ENCODE results near the gene CCL26. TPM values are rescaled to one million over a fixed set of nuclear protein-coding genes. Genes with fewer than 3 reads are reported as not detected.

Gene CCL26
- total and polyA plus RNA-seq, 4 donors, result 0.09 to 0.33 TPM; not detected in 2

DNA sequence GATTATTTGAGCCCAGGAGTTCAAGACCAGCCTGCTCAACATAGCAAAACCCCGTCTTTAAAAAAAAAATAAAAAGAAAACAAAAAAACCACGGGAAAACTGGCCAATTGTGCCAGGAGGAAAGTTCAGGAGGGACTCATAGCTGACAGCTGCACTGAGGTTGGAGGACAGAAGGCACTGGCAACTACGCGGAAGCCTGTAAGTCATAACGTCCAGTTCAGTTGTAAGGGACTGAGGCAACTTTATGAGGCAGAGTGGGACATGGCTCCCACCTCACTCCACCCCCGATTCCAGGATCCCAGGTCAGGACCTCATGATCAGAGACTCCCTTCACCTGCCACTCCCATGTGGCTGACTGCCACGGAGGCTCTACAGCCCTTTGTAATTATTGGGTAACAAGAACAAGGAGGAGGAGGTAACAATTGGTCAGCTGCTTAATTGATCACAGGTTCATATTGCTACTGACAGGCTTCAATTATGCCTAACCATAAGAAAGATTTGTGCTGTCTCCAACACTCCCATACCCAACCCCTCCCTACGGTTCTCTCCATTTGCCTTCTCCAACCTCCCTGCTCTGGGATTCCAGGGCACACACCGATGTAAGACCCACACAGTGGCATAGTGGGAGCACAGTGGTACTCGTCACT, 43.5 kb upstream of the CCL26 start:
- no peaks in the 10 kb centered on the region for H3K9me3 ChIP-seq (ENCODE audit: control insufficient read depth in 4 of 4, low read length in 3 of 4)
- DNase-seq (ENCODE audit: low spot score), result no peak
- no peak overlapping the region for H3K9ac ChIP-seq (ENCODE audit: low read depth in 1 of 2, low read length in 2 of 2)
- no peak overlapping the region for H3K4me3 ChIP-seq (ENCODE audit: low read depth in 1 of 3, low read length in 3 of 3)
- TF ChIP-seq TAF1 (conservative IDR thresholded peaks at IDR 0.05) (no peak), FOXA1 (IDR thresholded peaks at IDR 0.05) (no peak), HNF4A (conservative IDR thresholded peaks at IDR 0.05) (no peak), FOXA2 (IDR thresholded peaks at IDR 0.05) (no peak), YY1 (IDR thresholded peaks at IDR 0.05) (no peak), SP1 (IDR thresholded peaks at IDR 0.05) (no peak), GABPA (IDR thresholded peaks at IDR 0.05 in 1 of 2, conservative IDR thresholded peaks at IDR 0.05 in 1 of 2) (no peak), RAD21 (IDR thresholded peaks at IDR 0.05) (no peak), ZBTB33 (IDR thresholded peaks at IDR 0.05) (no peak), MAX (IDR thresholded peaks at IDR 0.05) (no peak), NR2F2 (IDR thresholded peaks at IDR 0.05) (no peak), EGR1 (IDR thresholded peaks at IDR 0.05; ENCODE audit: low read depth in 2 of 2) (no peak), HNF4G (IDR thresholded peaks at IDR 0.05) (no peak), RXRA (IDR thresholded peaks at IDR 0.05) (no peak)
- TF ChIP-seq, protein P1, sequence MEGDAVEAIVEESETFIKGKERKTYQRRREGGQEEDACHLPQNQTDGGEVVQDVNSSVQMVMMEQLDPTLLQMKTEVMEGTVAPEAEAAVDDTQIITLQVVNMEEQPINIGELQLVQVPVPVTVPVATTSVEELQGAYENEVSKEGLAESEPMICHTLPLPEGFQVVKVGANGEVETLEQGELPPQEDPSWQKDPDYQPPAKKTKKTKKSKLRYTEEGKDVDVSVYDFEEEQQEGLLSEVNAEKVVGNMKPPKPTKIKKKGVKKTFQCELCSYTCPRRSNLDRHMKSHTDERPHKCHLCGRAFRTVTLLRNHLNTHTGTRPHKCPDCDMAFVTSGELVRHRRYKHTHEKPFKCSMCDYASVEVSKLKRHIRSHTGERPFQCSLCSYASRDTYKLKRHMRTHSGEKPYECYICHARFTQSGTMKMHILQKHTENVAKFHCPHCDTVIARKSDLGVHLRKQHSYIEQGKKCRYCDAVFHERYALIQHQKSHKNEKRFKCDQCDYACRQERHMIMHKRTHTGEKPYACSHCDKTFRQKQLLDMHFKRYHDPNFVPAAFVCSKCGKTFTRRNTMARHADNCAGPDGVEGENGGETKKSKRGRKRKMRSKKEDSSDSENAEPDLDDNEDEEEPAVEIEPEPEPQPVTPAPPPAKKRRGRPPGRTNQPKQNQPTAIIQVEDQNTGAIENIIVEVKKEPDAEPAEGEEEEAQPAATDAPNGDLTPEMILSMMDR (IDR thresholded peaks at IDR 0.05; ENCODE audit: low read depth, low read length, missing input control), result no peak
- TF ChIP-seq, protein P2, sequence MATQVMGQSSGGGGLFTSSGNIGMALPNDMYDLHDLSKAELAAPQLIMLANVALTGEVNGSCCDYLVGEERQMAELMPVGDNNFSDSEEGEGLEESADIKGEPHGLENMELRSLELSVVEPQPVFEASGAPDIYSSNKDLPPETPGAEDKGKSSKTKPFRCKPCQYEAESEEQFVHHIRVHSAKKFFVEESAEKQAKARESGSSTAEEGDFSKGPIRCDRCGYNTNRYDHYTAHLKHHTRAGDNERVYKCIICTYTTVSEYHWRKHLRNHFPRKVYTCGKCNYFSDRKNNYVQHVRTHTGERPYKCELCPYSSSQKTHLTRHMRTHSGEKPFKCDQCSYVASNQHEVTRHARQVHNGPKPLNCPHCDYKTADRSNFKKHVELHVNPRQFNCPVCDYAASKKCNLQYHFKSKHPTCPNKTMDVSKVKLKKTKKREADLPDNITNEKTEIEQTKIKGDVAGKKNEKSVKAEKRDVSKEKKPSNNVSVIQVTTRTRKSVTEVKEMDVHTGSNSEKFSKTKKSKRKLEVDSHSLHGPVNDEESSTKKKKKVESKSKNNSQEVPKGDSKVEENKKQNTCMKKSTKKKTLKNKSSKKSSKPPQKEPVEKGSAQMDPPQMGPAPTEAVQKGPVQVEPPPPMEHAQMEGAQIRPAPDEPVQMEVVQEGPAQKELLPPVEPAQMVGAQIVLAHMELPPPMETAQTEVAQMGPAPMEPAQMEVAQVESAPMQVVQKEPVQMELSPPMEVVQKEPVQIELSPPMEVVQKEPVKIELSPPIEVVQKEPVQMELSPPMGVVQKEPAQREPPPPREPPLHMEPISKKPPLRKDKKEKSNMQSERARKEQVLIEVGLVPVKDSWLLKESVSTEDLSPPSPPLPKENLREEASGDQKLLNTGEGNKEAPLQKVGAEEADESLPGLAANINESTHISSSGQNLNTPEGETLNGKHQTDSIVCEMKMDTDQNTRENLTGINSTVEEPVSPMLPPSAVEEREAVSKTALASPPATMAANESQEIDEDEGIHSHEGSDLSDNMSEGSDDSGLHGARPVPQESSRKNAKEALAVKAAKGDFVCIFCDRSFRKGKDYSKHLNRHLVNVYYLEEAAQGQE (IDR thresholded peaks at IDR 0.05), result no peak
- TF ChIP-seq, protein P3, sequence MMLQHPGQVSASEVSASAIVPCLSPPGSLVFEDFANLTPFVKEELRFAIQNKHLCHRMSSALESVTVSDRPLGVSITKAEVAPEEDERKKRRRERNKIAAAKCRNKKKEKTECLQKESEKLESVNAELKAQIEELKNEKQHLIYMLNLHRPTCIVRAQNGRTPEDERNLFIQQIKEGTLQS (IDR thresholded peaks at IDR 0.05), result no peak
- no peaks in the 10 kb centered on the region for H3K36me3 ChIP-seq (ENCODE audit: control insufficient read depth in 4 of 4, insufficient read depth in 3 of 4, low read depth in 1 of 4, low read length in 3 of 4)
- H3K27ac ChIP-seq (ENCODE audit: low read depth in 1 of 2, low read length in 2 of 2), result no peak overlapping the region
- WGBS, result 65% methylated on average over 10 of the region's 10 CpGs
- no peaks in the 10 kb centered on the region for H3K27me3 ChIP-seq (ENCODE audit: control insufficient read depth in 4 of 4, insufficient read depth in 4 of 4, low read length in 3 of 4)
- H3K4me1 ChIP-seq (ENCODE audit: control insufficient read depth in 4 of 4, insufficient read depth in 4 of 4, low read length in 3 of 4), result no peaks in the 10 kb centered on the region

Data from liver (tissue), 9 donors.